IPS-11a (cell line): ENCODE data around the gene TNIK.

Experiments used
- H3K4me3 ChIP-seq: one replicate; pipeline ENCODE4 v1.5.1; 2013; ENCODE audit warnings: low read depth, low read length, control low read depth

The TNIK gene

DNA sequence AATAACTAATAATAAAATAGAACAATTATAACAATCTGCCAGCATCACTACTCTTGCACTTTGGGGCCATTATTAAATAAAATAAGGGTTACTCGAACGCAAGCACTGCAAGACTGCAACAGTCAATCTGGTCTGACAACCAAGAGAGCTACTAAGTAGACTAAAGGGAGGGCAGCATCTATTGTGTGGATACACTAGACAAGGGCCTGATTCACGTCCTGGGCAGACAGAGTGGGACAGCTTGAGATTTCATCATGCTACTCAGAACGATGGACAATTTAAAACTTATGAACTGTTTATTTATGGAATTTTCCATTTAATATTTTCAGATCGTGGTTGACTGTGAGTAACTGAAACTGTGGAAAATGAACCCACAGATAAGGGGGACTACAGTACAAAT lies 39.5 kb downstream of the TNIK start:
- H3K4me3 ChIP-seq = no peak overlapping the region

DNA sequence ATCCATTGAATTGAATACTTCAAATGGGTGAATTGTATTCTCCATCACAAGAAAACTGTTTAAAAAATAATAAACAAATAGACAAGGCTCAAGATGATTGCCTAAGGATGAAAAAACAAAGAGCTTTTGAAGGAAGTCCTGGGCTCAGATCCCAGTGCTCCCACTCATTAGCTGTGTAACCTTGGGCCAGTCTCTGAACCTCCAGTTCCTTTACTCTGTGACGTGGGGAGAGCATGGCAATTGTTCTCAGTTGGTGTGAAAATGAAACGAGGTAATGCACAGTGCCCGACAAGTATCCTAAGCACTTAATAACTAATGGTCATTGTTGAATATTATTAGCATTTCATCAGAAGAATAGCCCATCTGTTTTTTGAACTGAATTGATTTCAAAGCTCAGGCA lies 40.7 kb downstream of the TNIK start:
- no peak overlapping the region for H3K4me3 ChIP-seq

DNA sequence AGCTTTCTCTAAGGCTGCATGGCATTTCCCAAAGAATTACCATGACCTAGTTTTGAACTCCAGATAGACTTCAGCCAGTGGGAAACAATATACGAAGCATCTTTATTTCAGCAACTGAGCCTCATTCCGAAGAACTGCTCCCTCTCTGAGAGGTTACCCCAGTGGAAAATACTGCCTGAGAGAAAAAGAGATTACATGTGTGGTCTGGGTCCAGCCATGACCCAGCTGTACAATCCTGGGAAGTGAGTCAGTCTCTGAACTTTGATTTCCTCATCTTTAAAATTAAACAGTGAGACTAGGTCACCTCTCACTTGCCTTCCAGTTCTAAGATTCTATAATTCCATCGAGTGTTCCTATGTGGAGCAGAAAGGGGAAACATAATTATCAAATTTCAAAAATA lies 42.4 kb downstream of the TNIK start:
- H3K4me3 ChIP-seq = no peak overlapping the region

DNA sequence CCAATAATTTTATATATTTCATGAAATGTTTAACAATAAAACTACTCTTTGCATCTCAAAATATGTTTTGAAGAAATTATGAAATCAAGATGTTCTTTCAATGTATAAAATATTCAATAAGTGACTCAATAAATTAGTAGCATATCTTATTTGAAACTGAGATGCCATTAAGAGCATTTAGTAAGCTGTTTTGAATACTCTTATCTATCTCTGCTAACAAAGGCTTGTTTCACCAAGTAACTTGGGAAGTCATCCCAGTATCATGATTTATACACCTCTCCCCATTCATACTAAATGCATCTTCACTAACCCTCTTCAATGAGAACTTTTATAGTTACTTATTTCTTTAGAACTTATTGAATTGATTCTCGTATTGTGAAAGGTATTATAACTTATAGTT lies 43.1 kb downstream of the TNIK start:
- H3K4me3 ChIP-seq = no peak overlapping the region

DNA sequence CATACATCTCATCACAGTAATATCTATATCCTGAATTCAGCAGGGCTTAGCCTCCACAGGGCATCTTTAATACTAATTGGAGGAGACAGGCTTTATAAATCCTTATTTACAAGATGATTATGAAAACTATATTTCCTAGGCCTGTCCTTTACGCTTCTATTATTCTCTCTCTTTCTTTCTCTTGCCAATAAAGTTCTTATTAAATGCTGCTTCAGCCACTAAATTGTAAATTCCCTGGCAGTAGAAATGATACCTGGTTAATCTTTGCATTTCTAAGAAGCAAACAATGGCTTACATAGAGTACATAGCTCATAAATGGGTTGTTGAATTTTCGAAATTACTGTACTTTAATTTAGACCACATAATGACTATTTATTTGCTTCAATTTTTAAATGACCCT lies 43.5 kb downstream of the TNIK start:
- H3K4me3 ChIP-seq = no peak overlapping the region

DNA sequence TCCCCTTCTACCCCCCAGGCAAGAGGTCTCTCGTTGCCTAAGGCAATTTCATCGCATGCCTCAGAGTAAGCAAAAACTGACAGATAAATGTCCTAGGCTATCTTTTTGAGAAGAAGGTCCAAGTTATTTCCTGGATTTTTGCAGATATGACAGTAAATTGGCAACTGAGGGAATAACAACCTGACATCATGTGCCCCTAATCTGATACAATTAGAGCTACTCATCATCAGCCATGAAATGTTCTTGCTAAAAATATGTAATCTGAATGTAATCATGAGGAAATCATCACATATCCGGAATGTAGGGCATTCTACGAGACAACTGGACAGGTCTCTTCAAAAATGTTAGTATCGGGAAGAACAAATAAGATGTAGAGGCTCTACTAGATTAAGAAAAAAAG lies 44.1 kb downstream of the TNIK start:
- H3K4me3 ChIP-seq = no peak overlapping the region

DNA sequence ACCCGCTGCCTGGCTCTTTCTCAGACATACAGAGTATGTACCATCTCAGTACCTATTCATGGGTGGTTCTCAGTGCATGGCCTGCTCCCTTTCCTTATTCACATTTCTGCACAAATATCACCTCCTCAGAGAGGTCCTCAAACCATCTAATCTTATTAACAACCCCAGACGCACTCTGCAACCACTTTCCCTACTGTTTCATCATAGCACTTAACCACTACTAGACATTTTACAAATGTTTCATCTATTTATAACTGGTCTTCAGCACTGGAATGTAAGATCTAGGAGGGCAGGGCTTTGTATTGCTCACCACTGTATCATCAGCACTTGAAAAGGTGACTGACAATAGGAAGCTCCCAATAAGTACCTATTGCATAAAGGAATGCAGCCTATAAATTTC lies 45.1 kb downstream of the TNIK start:
- H3K4me3 ChIP-seq = no peak overlapping the region

DNA sequence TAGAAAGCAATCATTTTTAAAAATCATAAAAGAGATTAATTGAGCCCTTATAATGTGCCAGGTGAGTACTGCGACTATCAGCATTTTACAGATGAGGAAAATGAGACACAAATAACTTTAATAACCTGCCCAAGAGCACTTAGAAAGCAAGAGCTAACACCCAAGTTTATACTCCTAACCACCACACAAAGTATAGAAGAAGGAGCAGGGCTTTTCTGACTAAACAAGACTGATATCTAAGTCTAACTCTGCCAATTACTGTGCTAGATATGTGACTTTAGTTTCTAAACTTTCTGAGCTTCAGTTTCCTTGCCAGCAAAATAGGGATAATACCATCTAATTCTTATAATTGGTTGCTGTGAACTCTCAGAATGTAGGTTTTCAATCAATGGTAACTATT lies 47.7 kb downstream of the TNIK start:
- no peak overlapping the region for H3K4me3 ChIP-seq

DNA sequence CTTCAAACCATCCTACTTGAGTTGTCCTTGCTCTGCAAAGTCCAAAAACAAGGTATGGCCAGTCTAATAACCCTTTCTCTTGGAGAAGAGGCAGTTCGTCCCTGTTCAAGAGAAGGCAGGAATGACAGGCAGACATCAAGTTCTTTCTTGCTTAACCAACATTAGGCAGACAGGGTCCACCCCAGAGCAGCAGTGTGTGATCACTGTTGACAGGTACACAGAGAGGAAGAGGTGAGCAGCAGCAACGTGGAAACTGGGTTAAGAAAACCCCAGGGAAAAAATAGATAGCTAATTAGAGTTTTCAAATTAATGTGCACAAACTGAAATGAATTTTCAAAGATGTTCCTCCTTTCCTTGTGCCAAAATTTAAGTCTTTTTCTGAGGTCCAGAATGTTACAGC lies 48.2 kb downstream of the TNIK start:
- H3K4me3 ChIP-seq = no peak overlapping the region

DNA sequence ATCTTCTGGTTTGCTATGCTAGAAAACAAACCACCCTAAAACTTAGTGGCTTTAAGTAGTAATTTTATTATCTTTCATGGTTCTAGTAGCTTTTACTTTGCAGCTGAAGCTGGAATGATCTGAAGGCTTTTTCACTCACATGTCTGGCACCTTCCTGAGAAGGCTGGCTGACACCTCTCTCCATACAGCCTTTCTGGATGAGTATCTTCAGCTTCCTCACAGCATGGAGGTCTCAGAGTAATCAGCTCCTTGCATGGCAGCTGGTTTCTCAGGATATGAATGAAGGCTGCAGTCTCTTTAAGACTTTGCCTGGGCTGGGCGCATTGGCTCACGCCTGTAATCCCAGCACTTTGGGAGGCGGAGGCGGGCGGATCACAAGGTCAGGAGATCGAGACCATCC lies 50.0 kb downstream of the TNIK start:
- H3K4me3 ChIP-seq = no peak overlapping the region

DNA sequence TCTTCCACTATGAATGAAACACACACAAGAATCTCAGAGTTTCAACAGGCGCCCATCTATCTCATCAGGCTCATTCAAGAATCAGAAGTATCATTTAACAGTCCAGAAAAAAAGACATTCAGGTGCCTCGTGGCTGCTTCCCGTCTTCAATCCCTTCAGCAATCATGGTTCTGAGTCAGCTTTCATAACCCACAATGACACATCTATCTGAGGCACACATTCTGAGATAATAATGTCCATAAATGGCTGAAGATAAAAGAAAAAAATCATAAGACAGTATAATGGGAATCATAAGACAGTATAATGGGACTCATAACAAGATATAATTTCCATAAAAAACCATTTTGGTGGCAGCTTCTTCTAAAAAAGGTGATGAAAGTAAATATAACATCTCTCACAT lies 52.4 kb downstream of the TNIK start:
- H3K4me3 ChIP-seq = no peak overlapping the region

DNA sequence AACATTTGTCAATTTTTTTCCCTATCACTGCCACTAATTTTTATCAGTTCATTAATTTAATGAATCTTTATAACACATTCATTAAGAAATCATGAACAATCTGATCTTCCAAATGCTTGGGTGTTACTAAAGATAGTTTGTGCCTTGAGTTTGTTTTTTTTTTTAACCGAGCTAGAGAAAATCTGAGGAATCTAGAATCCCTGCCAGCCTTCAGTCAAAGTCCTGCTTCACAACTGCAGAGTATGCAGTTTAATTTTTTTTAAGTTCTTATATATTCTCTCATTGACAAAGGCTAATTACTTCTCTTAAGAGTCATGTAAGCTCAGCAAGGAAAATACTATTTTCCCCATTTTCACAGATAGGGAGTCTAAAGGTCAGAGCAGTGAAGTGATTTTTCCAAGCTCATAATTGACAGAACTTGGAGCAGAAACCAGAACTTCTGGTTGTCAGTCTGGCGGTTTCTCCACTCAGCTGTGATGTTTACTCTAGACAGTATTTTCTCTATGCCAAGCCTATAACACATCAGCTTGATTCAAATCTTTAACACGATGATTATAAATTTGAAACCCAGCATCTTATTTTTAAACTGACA lies 55.7 kb downstream of the TNIK start:
- no peak overlapping the region for H3K4me3 ChIP-seq

DNA sequence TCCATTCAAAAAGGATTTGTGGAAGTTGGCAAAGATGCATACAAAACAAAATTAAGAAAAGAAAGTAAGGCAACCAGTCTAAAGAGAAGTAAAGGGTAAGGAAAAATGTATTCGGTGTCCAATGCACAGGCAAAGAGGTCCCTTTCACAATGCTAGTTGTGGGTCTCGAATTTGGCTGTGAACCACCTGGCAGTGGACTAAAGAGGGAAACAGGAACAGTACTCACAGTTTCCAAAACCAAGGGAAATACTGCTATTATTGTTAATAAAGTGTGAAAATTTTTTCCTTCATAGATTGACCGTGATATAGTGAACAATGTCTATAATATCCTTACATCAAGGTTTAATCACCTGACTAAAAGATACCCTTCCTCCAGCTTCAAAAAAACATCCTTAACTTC lies 57.9 kb downstream of the TNIK start:
- H3K4me3 ChIP-seq = no peak overlapping the region

DNA sequence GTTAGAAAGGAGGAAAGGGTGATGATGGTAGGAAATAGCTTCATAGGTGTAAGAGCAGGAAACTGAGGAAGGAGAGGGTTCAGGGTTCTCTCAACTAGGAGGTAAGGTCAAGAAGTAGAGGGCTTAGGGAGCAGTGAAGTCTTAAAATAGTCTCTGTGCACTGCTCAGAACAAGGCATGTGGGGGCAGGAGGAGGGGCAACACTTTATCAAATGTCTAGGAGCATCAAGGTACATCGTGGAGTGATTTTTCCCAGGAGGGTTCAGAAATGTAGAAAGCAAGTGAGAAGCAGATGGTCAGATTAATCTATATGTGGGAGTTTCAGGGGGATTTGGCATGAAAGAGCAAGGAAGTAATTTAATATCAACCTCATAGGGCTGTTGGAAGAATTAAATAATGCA lies 58.8 kb downstream of the TNIK start:
- H3K4me3 ChIP-seq = no peak overlapping the region

DNA sequence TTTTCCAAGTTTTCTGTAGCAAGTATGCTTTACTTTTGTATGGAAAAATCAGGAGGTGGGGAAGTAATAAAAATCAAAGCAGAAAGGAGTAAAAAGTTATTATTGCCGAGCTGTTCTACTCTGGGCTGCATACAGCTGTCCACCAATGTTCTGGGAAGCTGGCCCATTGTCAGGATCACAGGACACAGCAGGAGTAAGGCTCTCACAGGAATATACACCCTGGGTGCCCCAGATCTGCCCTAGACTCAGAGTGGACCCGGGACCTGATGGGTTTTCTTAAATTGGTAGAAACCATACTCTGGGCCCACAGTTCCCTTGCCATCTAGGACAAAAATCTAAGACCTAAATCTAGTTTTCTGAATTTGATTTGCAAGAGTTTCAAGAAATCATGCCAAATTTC lies 60.4 kb downstream of the TNIK start:
- H3K4me3 ChIP-seq = no peak overlapping the region

DNA sequence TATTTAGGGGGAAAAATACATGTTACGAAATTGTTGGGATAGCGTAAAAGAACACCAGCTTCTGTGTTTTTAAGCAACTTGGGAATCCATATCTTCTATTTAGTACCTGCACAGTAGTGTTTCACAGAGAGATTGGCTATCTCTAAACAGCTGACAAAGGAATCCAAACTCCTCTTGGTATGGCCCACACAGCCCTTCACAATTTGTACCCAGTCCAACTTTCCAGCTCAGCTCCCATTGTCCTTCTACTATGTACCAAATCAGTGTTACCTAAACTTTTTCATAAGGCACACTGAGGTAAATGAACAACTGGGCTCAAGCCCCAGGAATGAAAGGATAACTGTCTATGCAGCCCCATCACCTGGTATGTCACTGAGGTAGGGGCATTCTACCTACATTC lies 61.9 kb downstream of the TNIK start:
- no peak overlapping the region for H3K4me3 ChIP-seq

DNA sequence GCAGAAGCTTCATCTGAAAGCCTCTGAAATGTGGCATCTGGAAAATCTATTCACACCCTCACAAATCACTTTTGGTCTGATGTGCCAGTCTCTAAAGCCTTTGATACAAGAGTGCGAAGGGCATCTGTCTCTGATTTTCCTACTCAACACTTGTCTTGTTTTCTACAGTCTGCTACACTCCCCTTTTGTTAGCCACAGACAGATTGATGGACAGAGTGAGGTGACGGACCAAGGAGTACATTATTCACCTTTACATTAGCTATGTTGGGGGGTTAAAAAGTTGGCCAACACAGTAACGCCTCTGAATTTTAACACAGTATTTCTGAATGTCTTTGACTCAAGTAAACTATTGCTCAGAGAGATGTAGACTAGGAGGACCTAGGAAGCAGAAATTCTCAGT lies 63.1 kb downstream of the TNIK start:
- H3K4me3 ChIP-seq = no peak overlapping the region

DNA sequence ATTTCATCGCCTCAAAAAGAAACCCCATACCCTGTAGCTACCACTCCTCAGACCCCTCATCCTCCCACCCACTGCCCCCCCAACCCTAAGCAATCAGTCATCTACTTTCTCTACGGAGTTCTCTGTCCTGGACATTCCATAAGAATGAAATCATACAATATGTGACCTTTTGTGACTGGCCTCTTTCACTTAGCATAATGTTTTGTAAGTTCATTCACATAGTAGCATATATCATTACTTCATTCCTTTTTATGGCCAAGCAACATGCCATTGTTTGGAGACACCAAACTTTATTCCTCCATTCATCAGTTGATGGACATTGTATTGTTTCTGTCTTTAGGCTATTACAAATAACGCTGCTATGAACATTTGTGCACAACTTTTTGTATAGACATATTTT lies 64.2 kb downstream of the TNIK start:
- H3K4me3 ChIP-seq = no peak overlapping the region

DNA sequence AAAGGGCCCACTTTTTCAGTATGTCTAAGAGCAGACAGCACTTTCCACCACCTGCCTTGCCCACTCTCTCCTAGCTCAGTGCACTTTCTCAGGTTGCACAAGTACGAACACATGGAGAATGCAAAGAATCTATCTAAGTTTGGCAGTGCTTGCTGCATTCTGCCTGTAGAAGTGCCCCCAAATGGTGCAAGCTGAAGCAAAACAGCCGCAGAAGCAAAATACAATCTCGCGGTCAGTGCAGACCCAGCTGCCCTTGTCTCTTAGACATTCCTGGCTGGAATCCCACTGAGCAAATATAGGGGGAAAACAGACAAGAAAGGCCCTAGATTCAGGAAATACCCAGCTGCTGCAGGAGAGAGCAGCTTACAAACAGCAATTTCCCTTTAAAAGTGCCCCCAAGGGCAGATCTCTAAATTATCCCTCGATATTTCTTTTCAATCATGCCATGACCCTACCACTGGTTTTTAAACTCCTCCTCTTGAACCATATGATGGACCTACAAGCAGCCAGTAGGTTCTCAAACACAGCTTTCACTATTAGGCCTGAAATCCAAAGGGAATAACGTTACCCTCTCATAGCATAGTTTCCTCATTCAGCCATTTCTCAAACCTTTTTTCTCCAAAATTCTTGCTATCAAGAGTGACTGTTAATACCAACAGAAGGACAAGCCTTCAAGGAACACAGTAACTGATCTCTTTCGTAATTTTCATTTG lies 67.0 kb downstream of the TNIK start:
- no peak overlapping the region for H3K4me3 ChIP-seq

DNA sequence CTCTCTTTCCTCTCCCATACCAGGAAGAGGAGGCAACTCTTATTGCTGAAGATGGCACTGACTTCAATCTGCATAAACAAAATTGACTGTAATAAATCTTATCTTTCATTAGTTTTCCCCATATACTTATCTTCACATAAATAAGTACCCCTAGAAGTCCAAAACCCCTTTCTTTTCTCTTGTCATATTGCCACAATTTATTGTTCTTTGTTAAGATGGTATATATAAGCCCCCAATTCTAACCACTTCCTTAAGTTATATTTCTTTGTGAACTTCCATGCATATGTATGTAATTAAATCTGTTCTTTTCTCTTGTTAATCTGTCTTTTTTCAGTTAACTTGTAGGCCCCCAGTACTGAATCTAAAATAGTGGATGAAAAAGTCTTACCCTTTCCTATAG lies 68.8 kb downstream of the TNIK start:
- H3K4me3 ChIP-seq = no peak overlapping the region

DNA sequence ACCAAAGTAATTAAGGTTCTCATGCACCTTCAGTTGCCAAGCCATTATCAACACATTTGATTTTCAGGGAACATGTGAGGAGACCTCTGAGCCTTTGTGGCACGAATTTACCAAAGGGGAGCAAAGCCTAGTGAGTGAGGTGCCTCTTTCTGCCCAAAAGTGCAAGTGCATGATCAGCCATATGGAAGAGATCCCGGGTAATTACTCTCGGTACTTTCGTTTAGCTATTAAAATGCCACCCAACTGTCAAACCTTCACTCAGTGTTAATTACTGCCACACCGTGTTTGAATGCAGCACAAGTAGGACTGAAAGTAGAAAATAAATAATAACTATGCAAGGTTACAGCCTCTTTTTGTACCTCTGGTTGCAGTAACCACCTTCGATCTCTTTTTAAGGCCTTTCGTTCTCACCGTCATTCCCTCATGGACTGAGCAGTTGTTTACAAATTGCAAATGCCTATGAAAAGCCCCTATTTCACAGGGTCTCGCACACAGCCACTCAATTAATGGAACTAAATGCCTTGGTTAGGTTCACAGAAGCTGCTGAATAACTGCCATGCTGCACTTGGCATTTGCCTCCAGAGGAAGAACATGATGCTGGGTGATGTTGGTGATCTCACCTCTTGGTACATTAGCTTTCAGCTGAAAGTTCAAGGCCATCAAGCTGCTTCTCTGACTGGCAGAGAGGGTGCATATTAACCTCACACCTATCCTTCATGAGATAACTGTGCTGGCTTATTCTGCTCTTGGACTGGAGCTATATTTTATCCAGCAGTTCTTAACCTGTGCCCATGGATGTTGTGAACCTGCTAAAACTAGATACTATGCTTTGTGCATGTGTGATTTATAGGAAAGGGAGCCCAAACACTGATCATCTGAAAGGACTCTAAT lies 69.9 kb downstream of the TNIK start:
- H3K4me3 ChIP-seq = no peak overlapping the region

DNA sequence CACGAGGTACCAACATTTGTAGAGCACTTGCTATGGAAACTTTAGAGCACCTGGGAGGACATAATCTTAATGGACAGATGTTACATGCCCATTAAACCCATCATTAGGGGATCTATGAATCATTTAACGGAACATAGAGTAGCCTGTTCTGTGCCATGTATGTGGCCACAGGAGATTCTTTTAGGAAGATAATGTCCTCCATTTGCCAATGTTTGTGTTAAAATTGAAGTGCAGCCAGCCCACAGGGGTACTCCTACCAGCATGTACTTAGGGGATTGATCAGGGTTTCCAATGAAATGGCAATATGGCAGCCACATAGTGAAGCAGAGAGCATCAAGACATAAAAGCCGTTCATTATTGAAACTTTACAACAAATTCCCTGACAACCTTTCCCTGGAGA lies 70.7 kb downstream of the TNIK start:
- no peak overlapping the region for H3K4me3 ChIP-seq
